Endodermal cell (in vitro differentiated cells): ENCODE results near the gene PPP2CA. TPM values are rescaled to one million over a fixed set of nuclear protein-coding genes. Genes with fewer than 3 reads are reported as not detected.

Experiments used
- DNase-seq: peaks from one replicate; pipeline ENCODE4 v3.0.0-alpha.2; 2017
- H3K27ac ChIP-seq: 2 replicates; pipeline ENCODE4 v1.5.1; 2013; ENCODE audit warnings: mild to moderate bottlenecking, low read depth, low read length, moderate library complexity
- H3K27me3 ChIP-seq: 2 replicates; pipeline ENCODE4 v1.6.1; 2013; ENCODE audit warnings: mild to moderate bottlenecking, low read length, moderate library complexity; ENCODE audit not compliant: insufficient read depth, control insufficient read depth, poor library complexity, severe bottlenecking
- H3K36me3 ChIP-seq: 2 replicates; pipeline ENCODE4 v1.7.0; 2013; ENCODE audit warnings: mild to moderate bottlenecking, low read length, moderate library complexity; ENCODE audit not compliant: control insufficient read depth, insufficient read depth
- H3K4me1 ChIP-seq: one replicate; pipeline ENCODE4 v1.7.0; 2013; ENCODE audit warnings: low read length; ENCODE audit not compliant: control insufficient read depth, insufficient read depth
- H3K4me3 ChIP-seq: 2 replicates; pipeline ENCODE4 v1.5.1; 2013; ENCODE audit warnings: mild to moderate bottlenecking, low read length, moderate library complexity
- H3K9ac ChIP-seq: 2 replicates; pipeline ENCODE4 v1.6.1; 2013; ENCODE audit warnings: mild to moderate bottlenecking, low read length, moderate library complexity; ENCODE audit not compliant: poor library complexity, severe bottlenecking; ENCODE audit errors: extremely low read depth
- H3K9me3 ChIP-seq: 2 replicates; pipeline ENCODE4 v1.6.1; 2013; ENCODE audit warnings: mild to moderate bottlenecking, low read length, moderate library complexity; ENCODE audit not compliant: control insufficient read depth
- H3K27ac Mint-ChIP-seq: 2 replicates; pipeline ENCODE4 v1.8.0; 2020; ENCODE audit warnings: mixed read lengths
- H3K27me3 Mint-ChIP-seq: 2 replicates; pipeline ENCODE4 v1.8.0; 2021; ENCODE audit warnings: mild to moderate bottlenecking, mixed read lengths; ENCODE audit not compliant: insufficient read depth
- H3K36me3 Mint-ChIP-seq: 2 replicates; pipeline ENCODE4 v1.8.0; 2020; ENCODE audit warnings: low read depth, mixed read lengths
- H3K4me1 Mint-ChIP-seq: 2 replicates; pipeline ENCODE4 v1.8.0; 2020; ENCODE audit warnings: mixed read lengths
- H3K4me3 Mint-ChIP-seq: 2 replicates; pipeline ENCODE4 v1.8.0; 2020; ENCODE audit warnings: mild to moderate bottlenecking, moderate library complexity, mixed read lengths
- H3K9me3 Mint-ChIP-seq: 2 replicates; pipeline ENCODE4 v1.8.0; 2020; ENCODE audit warnings: mild to moderate bottlenecking, mixed read lengths
- CTCF ChIP-seq: fragments of 200-600 bp; sonication (generic); conservative IDR thresholded peaks from 2 replicates; pipeline ENCODE4 v1.5.0; 2021; ENCODE audit warnings: antibody characterized with exemption, mild to moderate bottlenecking
- WGBS, 2 experiments: methylation state at CpG; one replicate each; pipeline versions ENCODE4 v1.1.5 to v1.1.7; 2013; ENCODE audit warnings: missing lambda C conversion rate in 2 of 2, mixed read lengths in 1 of 2; ENCODE audit not compliant: insufficient coverage in 1 of 2, insufficient read length in 1 of 2; 5-methylcytosine and 5-hydroxymethylcytosine counted together
- total RNA-seq, 2 donors: library from RNA; stranded (reverse); fragmentation: NEBNext Ultra II Directional in 1 of 2; extraction: Animal tissue kit (Norgen Biotek cat#: 25700) in 1 of 2; gene quantifications; 2 replicates in 1 of 2; 3 replicates in 1 of 2; pipeline ENCODE4 v1.2.1, GENCODE V29; 2021

Gene PPP2CA
- total RNA-seq, 2 donors from 2014 or later, result 174 to 185 TPM

- H3K27ac ChIP-seq, result peak overlapping the region; percentile 13
- Mint-ChIP-seq H3K27ac (peak overlapping the region; percentile 57), H3K9me3 (no peaks in the 10 kb centered on the region), H3K36me3 (peaks cover 77% of the 10 kb centered on the region), H3K27me3 (no peaks in the 10 kb centered on the region), H3K4me3 (no peak overlapping the region), H3K4me1 (peaks cover 11% of the 10 kb centered on the region)
- WGBS, 2 experiments, result 92 to 100% methylated on average over 2 to 4 of the region's 4 CpGs
- H3K9me3 ChIP-seq, result no peaks in the 10 kb centered on the region
- no peak for DNase-seq
- H3K36me3 ChIP-seq, result peaks cover 85% of the 10 kb centered on the region
- no peak overlapping the region for H3K4me3 ChIP-seq
- no peak for TF ChIP-seq CTCF
- peaks cover 3% of the 10 kb centered on the region for H3K4me1 ChIP-seq
- no peaks in the 10 kb centered on the region for H3K27me3 ChIP-seq
- no peak overlapping the region for H3K9ac ChIP-seq
Measured at GRCh38 chr5:134149571-134150303, 76.1 kb downstream of the PPP2CA start.

GRCh38 chr5:134148986-134149539 lies 76.8 kb downstream of the PPP2CA start:
- Mint-ChIP-seq H3K4me3 (no peak overlapping the region), H3K9me3 (no peaks in the 10 kb centered on the region), H3K27me3 (no peaks in the 10 kb centered on the region), H3K36me3 (peaks cover 78% of the 10 kb centered on the region), H3K27ac (peak overlapping the region; percentile 5), H3K4me1 (peaks cover 9% of the 10 kb centered on the region)
- no peak for DNase-seq
- Histone ChIP-seq H3K4me3 (no peak overlapping the region), H3K9ac (no peak overlapping the region), H3K27me3 (no peaks in the 10 kb centered on the region), H3K9me3 (no peaks in the 10 kb centered on the region), H3K27ac (no peak overlapping the region), H3K4me1 (peaks cover 3% of the 10 kb centered on the region), H3K36me3 (peaks cover 88% of the 10 kb centered on the region)
- WGBS, 2 experiments, result 93 to 94% methylated on average over 5 to 6 of the region's 6 CpGs
- no peak for TF ChIP-seq CTCF

GRCh38 chr5:134148316-134148715 lies 77.6 kb downstream of the PPP2CA start:
- no peak overlapping the region for H3K4me3 Mint-ChIP-seq
- H3K27ac ChIP-seq, result no peak overlapping the region

More at GRCh38 chr5:134148316-134148715, 77.6 kb downstream of the PPP2CA start:
- peak overlapping the region; percentile 24 for H3K27ac Mint-ChIP-seq
- no peaks in the 10 kb centered on the region for H3K27me3 ChIP-seq
- peaks cover 77% of the 10 kb centered on the region for H3K36me3 Mint-ChIP-seq
- DNase-seq, result no peak
- 85 to 100% methylated on average over 1 to 2 of the region's 2 CpGs for WGBS, 2 experiments
- peaks cover 87% of the 10 kb centered on the region for H3K36me3 ChIP-seq
- no peaks in the 10 kb centered on the region for H3K27me3 Mint-ChIP-seq
- H3K9me3 ChIP-seq, result no peaks in the 10 kb centered on the region
- H3K9me3 Mint-ChIP-seq, result no peaks in the 10 kb centered on the region
- H3K4me1 ChIP-seq, result peaks cover 3% of the 10 kb centered on the region
- H3K4me3 ChIP-seq, result no peak overlapping the region
- peaks cover 9% of the 10 kb centered on the region for H3K4me1 Mint-ChIP-seq
- TF ChIP-seq CTCF, result peak; percentile 27
- no peak overlapping the region for H3K9ac ChIP-seq
